Measurements from ENCODE around the gene CES2.
"Not testable (repeated sequence)": the region's sequence is repeated elsewhere in the genome, so short reads cannot be mapped to it uniquely, and the experiment has no call there.

CES2 gene

GRCh38 chr16:66958857-66959703 is 23.8 kb downstream of the CES2 start:
- Mint-ChIP-seq H3K9me3 (no peaks in the 10 kb centered on the region), H3K4me3 (no peak overlapping the region), H3K27ac (peak overlapping the region; percentile 62), H3K27me3 (ENCODE audit: low read depth) (peaks cover under 1% of the 10 kb centered on the region), H3K4me1 (ENCODE audit: low read depth) (peaks cover 33% of the 10 kb centered on the region), H3K36me3 (ENCODE audit: low read depth) (no peaks in the 10 kb centered on the region)

GRCh38 chr16:66959704-66960161 is 24.4 kb downstream of the CES2 start:
- Mint-ChIP-seq H3K27me3 (ENCODE audit: low read depth) (peaks cover under 1% of the 10 kb centered on the region), H3K4me3 (no peak overlapping the region), H3K4me1 (ENCODE audit: low read depth) (peaks cover 33% of the 10 kb centered on the region), H3K36me3 (ENCODE audit: low read depth) (no peaks in the 10 kb centered on the region), H3K9me3 (no peaks in the 10 kb centered on the region), H3K27ac (no peak overlapping the region)

GRCh38 chr16:66960270-66960669 is 25.0 kb downstream of the CES2 start:
- Mint-ChIP-seq H3K36me3 (ENCODE audit: low read depth) (no peaks in the 10 kb centered on the region), H3K4me3 (no peak overlapping the region), H3K4me1 (ENCODE audit: low read depth) (peaks cover 33% of the 10 kb centered on the region), H3K27ac (peak overlapping the region; percentile 3), H3K9me3 (no peaks in the 10 kb centered on the region), H3K27me3 (ENCODE audit: low read depth) (peaks cover 4% of the 10 kb centered on the region)

GRCh38 chr16:66961065-66961744 is 25.9 kb downstream of the CES2 start, which contains the start of gene CES3:
Gene CES3 (plus strand): TSS chr16:66961266. CDS start chr16:66961308, 42 bp downstream.
- Mint-ChIP-seq H3K36me3 (ENCODE audit: low read depth) (no peaks in the 10 kb centered on the region), H3K4me3 (peak within 1 kb of the TSS; percentile 81), H3K9me3 (no peaks in the 10 kb centered on the region), H3K4me1 (ENCODE audit: low read depth) (peaks cover 33% of the 10 kb centered on the region), H3K27ac (peak within 1 kb of the TSS; percentile 89), H3K27me3 (ENCODE audit: low read depth) (peaks cover 4% of the 10 kb centered on the region)

GRCh38 chr16:66961914-66962313 is 26.6 kb downstream of the CES2 start:
- no peaks in the 10 kb centered on the region for H3K9me3 Mint-ChIP-seq
- peaks cover 32% of the 10 kb centered on the region for H3K4me1 Mint-ChIP-seq (ENCODE audit: low read depth)
- peak overlapping the region; percentile 81 for H3K4me3 Mint-ChIP-seq
- H3K27me3 Mint-ChIP-seq (ENCODE audit: low read depth), result peaks cover 4% of the 10 kb centered on the region
- H3K27ac Mint-ChIP-seq, result peak overlapping the region; percentile 89
- no peaks in the 10 kb centered on the region for H3K36me3 Mint-ChIP-seq (ENCODE audit: low read depth)

- Mint-ChIP-seq H3K4me1 (ENCODE audit: low read depth) (peaks cover 20% of the 10 kb centered on the region), H3K27me3 (ENCODE audit: low read depth) (peaks cover 4% of the 10 kb centered on the region), H3K4me3 (no peak overlapping the region), H3K36me3 (ENCODE audit: low read depth) (no peaks in the 10 kb centered on the region), H3K9me3 (no peaks in the 10 kb centered on the region), H3K27ac (no peak overlapping the region)
Observed at GRCh38 chr16:66964049-66964448, 28.7 kb downstream of the CES2 start.

GRCh38 chr16:66968847-66969246 is 33.5 kb downstream of the CES2 start:
- no peaks in the 10 kb centered on the region for H3K9me3 Mint-ChIP-seq
- H3K27me3 Mint-ChIP-seq (ENCODE audit: low read depth), result peaks cover 4% of the 10 kb centered on the region
- no peaks in the 10 kb centered on the region for H3K36me3 Mint-ChIP-seq (ENCODE audit: low read depth)
- H3K4me1 Mint-ChIP-seq (ENCODE audit: low read depth), result no peaks in the 10 kb centered on the region
- no peak overlapping the region for H3K4me3 Mint-ChIP-seq
- H3K27ac Mint-ChIP-seq, result no peak overlapping the region

GRCh38 chr16:66970775-66971720 is 35.7 kb downstream of the CES2 start:
- peaks cover 4% of the 10 kb centered on the region for H3K36me3 Mint-ChIP-seq (ENCODE audit: low read depth)
- no peak overlapping the region for H3K27ac Mint-ChIP-seq
- H3K4me1 Mint-ChIP-seq (ENCODE audit: low read depth), result peaks cover 13% of the 10 kb centered on the region
- H3K27me3 Mint-ChIP-seq (ENCODE audit: low read depth), result no peaks in the 10 kb centered on the region
- no peaks in the 10 kb centered on the region for H3K9me3 Mint-ChIP-seq
- no peak overlapping the region for H3K4me3 Mint-ChIP-seq

GRCh38 chr16:66972983-66973382 is 37.7 kb downstream of the CES2 start:
- Mint-ChIP-seq H3K36me3 (ENCODE audit: low read depth) (peaks cover 4% of the 10 kb centered on the region), H3K27ac (no peak overlapping the region), H3K4me3 (no peak overlapping the region), H3K9me3 (no peaks in the 10 kb centered on the region), H3K4me1 (ENCODE audit: low read depth) (peaks cover 22% of the 10 kb centered on the region), H3K27me3 (ENCODE audit: low read depth) (no peaks in the 10 kb centered on the region)

- Mint-ChIP-seq H3K4me3 (no peak overlapping the region), H3K27ac (no peak overlapping the region), H3K9me3 (no peaks in the 10 kb centered on the region), H3K4me1 (ENCODE audit: low read depth) (peaks cover 26% of the 10 kb centered on the region), H3K27me3 (ENCODE audit: low read depth) (no peaks in the 10 kb centered on the region), H3K36me3 (ENCODE audit: low read depth) (peaks cover 4% of the 10 kb centered on the region)
Observed at GRCh38 chr16:66973716-66974115, 38.4 kb downstream of the CES2 start.

- Mint-ChIP-seq H3K4me1 (ENCODE audit: low read depth) (peaks cover 32% of the 10 kb centered on the region), H3K27ac (peak overlapping the region; percentile 87), H3K4me3 (peak overlapping the region; percentile 81)
- not testable (repeated sequence) for H3K9me3 Mint-ChIP-seq; H3K27me3 Mint-ChIP-seq (ENCODE audit: low read depth); H3K36me3 Mint-ChIP-seq (ENCODE audit: low read depth)
Observed at GRCh38 chr16:66974156-66974931, 39.0 kb downstream of the CES2 start.

- Mint-ChIP-seq H3K4me1 (ENCODE audit: low read depth) (peaks cover 34% of the 10 kb centered on the region), H3K27ac (peak overlapping the region; percentile 87), H3K4me3 (peak overlapping the region; percentile 81)
- not testable (repeated sequence) for H3K27me3 Mint-ChIP-seq (ENCODE audit: low read depth); H3K9me3 Mint-ChIP-seq; H3K36me3 Mint-ChIP-seq (ENCODE audit: low read depth)
Observed at GRCh38 chr16:66974932-66975246, 39.6 kb downstream of the CES2 start.

- Mint-ChIP-seq H3K4me1 (ENCODE audit: low read depth) (peaks cover 35% of the 10 kb centered on the region), H3K27ac (peak overlapping the region; percentile 87), H3K4me3 (peak overlapping the region; percentile 81), H3K36me3 (ENCODE audit: low read depth) (peaks cover 4% of the 10 kb centered on the region), H3K9me3 (no peaks in the 10 kb centered on the region), H3K27me3 (ENCODE audit: low read depth) (no peaks in the 10 kb centered on the region)
Observed at GRCh38 chr16:66975302-66975893, 40.1 kb downstream of the CES2 start.
